ENCODE results near the gene EIF2AK2. TPM values are rescaled to one million over a fixed set of nuclear protein-coding genes. Genes with fewer than 3 reads are reported as not detected.

EIF2AK2 gene
- polyA plus RNA-seq, 2 of the 4 experiments (the other 2 are of a cell fraction) = 29.8 to 47.2 TPM

DNA sequence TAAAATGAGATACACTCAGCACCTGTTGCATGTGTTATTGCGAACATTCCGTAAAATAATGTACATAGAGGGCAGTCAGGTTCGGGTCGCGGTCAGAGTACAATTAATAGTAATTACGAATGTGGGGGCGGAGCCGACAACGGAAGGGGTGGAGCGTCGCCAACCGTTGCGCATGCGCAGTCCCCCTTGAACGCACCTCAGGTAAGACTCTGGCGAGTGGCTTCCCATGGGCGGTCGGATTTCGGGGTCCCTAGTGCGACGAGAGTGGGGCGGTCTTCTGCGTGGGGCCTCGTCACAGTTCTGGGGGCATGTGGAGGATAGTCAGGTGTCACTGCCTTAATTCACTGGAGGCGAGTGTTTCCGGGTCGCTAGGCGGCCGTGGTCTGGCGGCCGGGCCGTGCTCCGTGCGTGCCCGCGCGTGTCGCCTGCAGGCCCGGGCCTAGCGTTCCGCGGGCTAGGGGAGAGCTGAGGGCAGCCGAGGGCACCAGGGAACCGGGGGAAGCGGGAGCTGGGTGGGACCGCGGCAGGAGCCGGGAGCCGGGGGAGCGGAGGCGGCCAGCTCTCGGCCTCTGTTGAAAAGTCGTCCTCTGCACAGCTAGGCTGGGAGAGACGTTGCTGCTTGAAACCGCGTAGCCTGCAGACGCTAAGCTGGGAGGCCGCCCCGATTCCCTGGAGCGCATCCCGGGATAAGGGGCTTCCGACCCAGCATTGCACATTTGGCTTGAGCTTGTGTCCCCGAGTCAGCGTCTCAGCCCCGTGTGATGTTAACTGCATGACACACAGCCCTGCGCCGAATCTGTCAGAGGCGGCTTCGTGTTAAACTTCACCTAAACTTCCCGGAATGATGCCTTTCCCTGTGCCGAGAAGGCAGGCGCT lies 39.8 kb upstream of the EIF2AK2 start, which contains the start of gene CEBPZOS (continued):
- TF ChIP-seq FOSB (CRISPR knock-in tag; IDR thresholded peaks at IDR 0.05) (no peak), TFCP2L1 (CRISPR knock-in tag; IDR thresholded peaks at IDR 0.05) (no peak), NFE2L2 (conservative IDR thresholded peaks at IDR 0.05; ENCODE audit: low read length) (no peak), JUNB (IDR thresholded peaks at IDR 0.05) (no peak), NR3C1 (IDR thresholded peaks at IDR 0.05) (no peak), CBX8 (IDR thresholded peaks at IDR 0.05) (no peak), FOXS1 (CRISPR knock-in tag; IDR thresholded peaks at IDR 0.05) (no peak), CHD4 (IDR thresholded peaks at IDR 0.05; ENCODE audit: borderline replicate concordance) (no peak), HOXA7 (CRISPR knock-in tag; IDR thresholded peaks at IDR 0.05) (no peak), RNF2 (IDR thresholded peaks at IDR 0.05; ENCODE audit: borderline replicate concordance, low read depth) (0 out of 2 replicates have a peak, but pooled peaks have one; percentile 33), TP53 (CRISPR knock-in tag; IDR thresholded peaks at IDR 0.05) (no peak), KDM5A (IDR thresholded peaks at IDR 0.05) (0 out of 2 replicates have a peak, but pooled peaks have one; percentile 32), PHF8 (IDR thresholded peaks at IDR 0.05; ENCODE audit: borderline replicate concordance, low read depth) (peak; percentile 87), MAZ (IDR thresholded peaks at IDR 0.05; ENCODE audit: borderline replicate concordance, low read depth, low read length) (no peak), NPAS2 (CRISPR knock-in tag; IDR thresholded peaks at IDR 0.05; ENCODE audit: borderline replicate concordance) (no peak), RFX5 (IDR thresholded peaks at IDR 0.05) (no peak), MAFK (IDR thresholded peaks at IDR 0.05; ENCODE audit: partially characterized antibody) (no peak), CBX2 (IDR thresholded peaks at IDR 0.05; ENCODE audit: borderline replicate concordance, low read depth) (no peak), HOXB5 (CRISPR knock-in tag; IDR thresholded peaks at IDR 0.05) (no peak), GATA3 (IDR thresholded peaks at IDR 0.05; ENCODE audit: borderline replicate concordance) (peak; percentile 34; the same call in 1 of the 2 replicates), BHLHE40 (IDR thresholded peaks at IDR 0.05; ENCODE audit: low read depth, low read length) (no peak)
- TF ChIP-seq, protein P1, sequence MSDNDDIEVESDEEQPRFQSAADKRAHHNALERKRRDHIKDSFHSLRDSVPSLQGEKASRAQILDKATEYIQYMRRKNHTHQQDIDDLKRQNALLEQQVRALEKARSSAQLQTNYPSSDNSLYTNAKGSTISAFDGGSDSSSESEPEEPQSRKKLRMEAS (IDR thresholded peaks at IDR 0.05) = peak; percentile 96
- TF ChIP-seq, protein P2, sequence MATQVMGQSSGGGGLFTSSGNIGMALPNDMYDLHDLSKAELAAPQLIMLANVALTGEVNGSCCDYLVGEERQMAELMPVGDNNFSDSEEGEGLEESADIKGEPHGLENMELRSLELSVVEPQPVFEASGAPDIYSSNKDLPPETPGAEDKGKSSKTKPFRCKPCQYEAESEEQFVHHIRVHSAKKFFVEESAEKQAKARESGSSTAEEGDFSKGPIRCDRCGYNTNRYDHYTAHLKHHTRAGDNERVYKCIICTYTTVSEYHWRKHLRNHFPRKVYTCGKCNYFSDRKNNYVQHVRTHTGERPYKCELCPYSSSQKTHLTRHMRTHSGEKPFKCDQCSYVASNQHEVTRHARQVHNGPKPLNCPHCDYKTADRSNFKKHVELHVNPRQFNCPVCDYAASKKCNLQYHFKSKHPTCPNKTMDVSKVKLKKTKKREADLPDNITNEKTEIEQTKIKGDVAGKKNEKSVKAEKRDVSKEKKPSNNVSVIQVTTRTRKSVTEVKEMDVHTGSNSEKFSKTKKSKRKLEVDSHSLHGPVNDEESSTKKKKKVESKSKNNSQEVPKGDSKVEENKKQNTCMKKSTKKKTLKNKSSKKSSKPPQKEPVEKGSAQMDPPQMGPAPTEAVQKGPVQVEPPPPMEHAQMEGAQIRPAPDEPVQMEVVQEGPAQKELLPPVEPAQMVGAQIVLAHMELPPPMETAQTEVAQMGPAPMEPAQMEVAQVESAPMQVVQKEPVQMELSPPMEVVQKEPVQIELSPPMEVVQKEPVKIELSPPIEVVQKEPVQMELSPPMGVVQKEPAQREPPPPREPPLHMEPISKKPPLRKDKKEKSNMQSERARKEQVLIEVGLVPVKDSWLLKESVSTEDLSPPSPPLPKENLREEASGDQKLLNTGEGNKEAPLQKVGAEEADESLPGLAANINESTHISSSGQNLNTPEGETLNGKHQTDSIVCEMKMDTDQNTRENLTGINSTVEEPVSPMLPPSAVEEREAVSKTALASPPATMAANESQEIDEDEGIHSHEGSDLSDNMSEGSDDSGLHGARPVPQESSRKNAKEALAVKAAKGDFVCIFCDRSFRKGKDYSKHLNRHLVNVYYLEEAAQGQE (IDR thresholded peaks at IDR 0.05) = no peak
- TF ChIP-seq, protein P3, sequence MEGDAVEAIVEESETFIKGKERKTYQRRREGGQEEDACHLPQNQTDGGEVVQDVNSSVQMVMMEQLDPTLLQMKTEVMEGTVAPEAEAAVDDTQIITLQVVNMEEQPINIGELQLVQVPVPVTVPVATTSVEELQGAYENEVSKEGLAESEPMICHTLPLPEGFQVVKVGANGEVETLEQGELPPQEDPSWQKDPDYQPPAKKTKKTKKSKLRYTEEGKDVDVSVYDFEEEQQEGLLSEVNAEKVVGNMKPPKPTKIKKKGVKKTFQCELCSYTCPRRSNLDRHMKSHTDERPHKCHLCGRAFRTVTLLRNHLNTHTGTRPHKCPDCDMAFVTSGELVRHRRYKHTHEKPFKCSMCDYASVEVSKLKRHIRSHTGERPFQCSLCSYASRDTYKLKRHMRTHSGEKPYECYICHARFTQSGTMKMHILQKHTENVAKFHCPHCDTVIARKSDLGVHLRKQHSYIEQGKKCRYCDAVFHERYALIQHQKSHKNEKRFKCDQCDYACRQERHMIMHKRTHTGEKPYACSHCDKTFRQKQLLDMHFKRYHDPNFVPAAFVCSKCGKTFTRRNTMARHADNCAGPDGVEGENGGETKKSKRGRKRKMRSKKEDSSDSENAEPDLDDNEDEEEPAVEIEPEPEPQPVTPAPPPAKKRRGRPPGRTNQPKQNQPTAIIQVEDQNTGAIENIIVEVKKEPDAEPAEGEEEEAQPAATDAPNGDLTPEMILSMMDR (IDR thresholded peaks at IDR 0.05) = no peak
